Measurements from ENCODE around the gene PSTK. TPM values are rescaled to one million over a fixed set of nuclear protein-coding genes. Genes with fewer than 3 reads are reported as not detected.

PSTK gene
- total and polyA plus RNA-seq, 2 experiments from 2014 or later, result 7.5 to 13.5 TPM

GRCh38 chr10:122984708-122985107 lies 4.5 kb downstream of the PSTK start:
- Histone ChIP-seq H3K4me3 (no peak overlapping the region), H3K27ac (no peak overlapping the region), H3K4me1 (ENCODE audit: low read depth) (no peaks in the 10 kb centered on the region), H3K9me3 (ENCODE audit: low read depth) (no peaks in the 10 kb centered on the region), H3K36me3 (no peaks in the 10 kb centered on the region), H3K27me3 (no peaks in the 10 kb centered on the region)
- DNase-seq (ENCODE audit: low read depth in 1 of 2, low spot score in 1 of 2), result no peak
- no peak for TF ChIP-seq CTCF (IDR thresholded peaks at IDR 0.05; ENCODE audit: low read depth, low read length)

- no peaks in the 10 kb centered on the region for H3K9me3 ChIP-seq (ENCODE audit: low read depth)
- no peaks in the 10 kb centered on the region for H3K36me3 ChIP-seq
- H3K4me1 ChIP-seq (ENCODE audit: low read depth), result no peaks in the 10 kb centered on the region
- no peak overlapping the region for H3K27ac ChIP-seq
- no peak for DNase-seq (ENCODE audit: low read depth in 1 of 2, low spot score in 1 of 2)
- TF ChIP-seq CTCF (IDR thresholded peaks at IDR 0.05; ENCODE audit: low read depth, low read length), result no peak
- H3K4me3 ChIP-seq, result no peak overlapping the region
- H3K27me3 ChIP-seq, result no peaks in the 10 kb centered on the region
Observed at GRCh38 chr10:122986335-122986734, 6.1 kb downstream of the PSTK start.

GRCh38 chr10:122988501-122988900 lies 8.3 kb downstream of the PSTK start:
- H3K36me3 ChIP-seq, result peaks cover 8% of the 10 kb centered on the region
- H3K27me3 ChIP-seq, result no peaks in the 10 kb centered on the region
- no peak for DNase-seq (ENCODE audit: low read depth in 1 of 2, low spot score in 1 of 2)
- H3K9me3 ChIP-seq (ENCODE audit: low read depth), result no peaks in the 10 kb centered on the region
- H3K4me3 ChIP-seq, result no peak overlapping the region
- TF ChIP-seq CTCF (IDR thresholded peaks at IDR 0.05; ENCODE audit: low read depth, low read length), result no peak
- H3K4me1 ChIP-seq (ENCODE audit: low read depth), result no peaks in the 10 kb centered on the region
- no peak overlapping the region for H3K27ac ChIP-seq

GRCh38 chr10:122990278-122990677 lies 10.1 kb downstream of the PSTK start:
- Histone ChIP-seq H3K4me3 (no peak overlapping the region), H3K36me3 (peaks cover 21% of the 10 kb centered on the region), H3K27ac (no peak overlapping the region), H3K4me1 (ENCODE audit: low read depth) (no peaks in the 10 kb centered on the region), H3K27me3 (no peaks in the 10 kb centered on the region), H3K9me3 (ENCODE audit: low read depth) (no peaks in the 10 kb centered on the region)
- TF ChIP-seq CTCF (IDR thresholded peaks at IDR 0.05; ENCODE audit: low read depth, low read length), result no peak
- no peak for DNase-seq (ENCODE audit: low read depth in 1 of 2, low spot score in 1 of 2)

GRCh38 chr10:122992031-122992585 lies 11.9 kb downstream of the PSTK start:
- peaks cover 25% of the 10 kb centered on the region for H3K36me3 ChIP-seq
- DNase-seq (ENCODE audit: low read depth in 1 of 2, low spot score in 1 of 2), result no peak
- no peak overlapping the region for H3K27ac ChIP-seq

More at GRCh38 chr10:122992031-122992585, 11.9 kb downstream of the PSTK start:
- Histone ChIP-seq H3K4me1 (ENCODE audit: low read depth) (no peaks in the 10 kb centered on the region), H3K27me3 (no peaks in the 10 kb centered on the region), H3K4me3 (no peak overlapping the region), H3K9me3 (ENCODE audit: low read depth) (no peaks in the 10 kb centered on the region)
- TF ChIP-seq CTCF (IDR thresholded peaks at IDR 0.05; ENCODE audit: low read depth, low read length), result no peak

Measured in cardiac muscle cell (in vitro differentiated cells and primary cell).